DND-41 (cell line): ENCODE measurements around the gene SEC22C.

Experiments used
- ATAC-seq: fragments of 200-7000 bp; cut with Tn5 transposase; 3 replicates; pipeline ENCODE4 v1.9.1; 2021; ENCODE audit warnings: low read depth; ENCODE audit not compliant: insufficient read depth
- DNase-seq: peaks from one replicate; pipeline ENCODE4 v3.0.0-alpha.2; 2020
- H2AFZ ChIP-seq: 2 replicates; pipeline ENCODE4 v1.6.0; 2012; ENCODE audit warnings: low read depth, low read length
- H3K27ac ChIP-seq: 2 replicates; pipeline ENCODE4 v1.5.1; 2012; ENCODE audit warnings: low read length, inconsistent platforms
- H3K27me3 ChIP-seq: fragments of 200-600 bp; sonication (generic); 2 replicates; pipeline ENCODE4 v1.6.0; 2012; ENCODE audit warnings: low read length, mild to moderate bottlenecking, inconsistent platforms; ENCODE audit not compliant: insufficient read depth, poor library complexity
- H3K36me3 ChIP-seq: 2 replicates; pipeline ENCODE4 v1.5.1; 2012; ENCODE audit warnings: low read length, inconsistent platforms; ENCODE audit not compliant: insufficient read depth
- H3K4me1 ChIP-seq: 2 replicates; pipeline ENCODE4 v1.5.1; 2012; ENCODE audit warnings: mild to moderate bottlenecking, low read length; ENCODE audit not compliant: insufficient read depth
- H3K4me2 ChIP-seq: 2 replicates; pipeline ENCODE4 v1.6.0; 2012; ENCODE audit warnings: mild to moderate bottlenecking, moderate library complexity, low read length, inconsistent platforms; ENCODE audit not compliant: insufficient read depth
- H3K4me3 ChIP-seq, 2 experiments: fragments of 200-600 bp in 1 of 2; shearing (Covaris generic) in 1 of 2; 2 replicates each; pipeline ENCODE4 v1.5.1; 2012 to 2016; ENCODE audit warnings: inconsistent platforms in 2 of 2, low read length in 2 of 2, mild to moderate bottlenecking in 2 of 2, low read depth in 1 of 2, moderate library complexity in 1 of 2
- H3K79me2 ChIP-seq: 2 replicates; pipeline ENCODE4 v1.6.0; 2012; ENCODE audit warnings: low read length, inconsistent platforms; ENCODE audit not compliant: insufficient read depth
- H3K9ac ChIP-seq: 2 replicates; pipeline ENCODE4 v1.6.0; 2012; ENCODE audit warnings: low read depth, mild to moderate bottlenecking, inconsistent platforms, low read length, moderate library complexity
- H3K9me3 ChIP-seq: 2 replicates; pipeline ENCODE4 v1.5.1; 2012; ENCODE audit warnings: low read length, moderate library complexity, mild to moderate bottlenecking, inconsistent platforms; ENCODE audit not compliant: insufficient read depth, severe bottlenecking
- H4K20me1 ChIP-seq: 2 replicates; pipeline ENCODE4 v1.6.0; 2012; ENCODE audit warnings: low read length; ENCODE audit not compliant: insufficient read depth
- EZH2 ChIP-seq: IDR thresholded peaks from 3 replicates; pipeline ENCODE4 v1.6.1; 2012; ENCODE audit warnings: borderline replicate concordance, low read depth, mild to moderate bottlenecking, moderate library complexity, low read length, inconsistent platforms; ENCODE audit not compliant: severe bottlenecking
- TF ChIP-seq, protein P1 (sequence below): IDR thresholded peaks from 2 replicates; pipeline ENCODE4 v1.5.1; 2012; ENCODE audit warnings: borderline replicate concordance, low read length, moderate library complexity, mild to moderate bottlenecking; ENCODE audit not compliant: poor library complexity, severe bottlenecking; ENCODE audit errors: extremely low read depth

The SEC22C gene

DNA sequence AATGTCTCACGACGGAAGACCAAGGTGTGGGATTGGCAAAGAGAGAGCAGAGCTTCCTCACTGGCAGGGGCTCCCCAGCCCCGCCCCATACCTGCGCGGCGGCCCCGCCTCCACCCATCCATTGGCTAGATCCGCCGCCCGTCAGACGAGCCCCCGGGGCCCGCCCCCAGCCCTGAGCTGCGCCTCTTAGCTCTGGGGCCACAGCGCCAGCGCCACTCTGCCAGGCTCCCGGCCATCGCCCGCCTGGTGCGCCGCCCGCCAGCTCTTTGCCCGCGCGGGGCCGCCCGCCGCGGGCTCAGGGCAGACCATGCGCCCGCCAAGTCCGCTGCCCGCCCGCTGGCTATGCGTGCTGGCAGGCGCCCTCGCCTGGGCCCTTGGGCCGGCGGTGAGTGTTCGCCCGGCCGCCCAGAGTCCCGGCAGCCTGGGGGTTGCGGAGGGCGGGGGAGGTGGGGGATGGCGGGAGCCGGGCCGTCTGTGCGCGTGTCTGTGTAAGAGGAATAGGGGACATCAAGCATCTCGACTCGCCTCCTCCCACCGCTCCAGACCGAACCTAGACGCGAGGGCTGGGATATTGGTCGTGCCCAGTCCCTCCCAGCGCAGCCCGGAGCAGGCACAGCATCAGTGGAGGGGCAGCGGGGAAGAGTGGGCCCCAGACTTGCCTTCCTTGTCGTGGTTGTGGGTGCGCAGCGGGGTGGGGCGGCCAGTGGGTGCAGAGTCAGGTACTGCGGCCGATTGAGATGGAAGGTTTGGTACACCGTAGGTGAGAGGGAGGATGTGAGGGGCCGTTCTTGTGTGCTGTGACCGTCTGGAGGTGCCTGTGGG is 79.1 kb downstream of the SEC22C start, which contains the start of gene VIPR1:
Gene VIPR1, plus strand, starts transcription at position 215 of the 822 bp plus-strand sequence. Its CDS starts 93 bp downstream, at position 308.
- Histone ChIP-seq H3K79me2 (no peaks in the 10 kb centered on the region), H3K4me1 (no peaks in the 10 kb centered on the region), H3K4me3 (no peak within 1 kb of the TSS), H4K20me1 (no peaks in the 10 kb centered on the region), H3K4me2 (no peak within 1 kb of the TSS), H3K36me3 (no peaks in the 10 kb centered on the region), H3K9ac (no peak within 1 kb of the TSS), H3K9me3 (no peaks in the 10 kb centered on the region), H3K27me3 (no peaks in the 10 kb centered on the region), H3K27ac (no peak within 1 kb of the TSS), H2AFZ (no peak within 1 kb of the TSS)
- no peak for DNase-seq
- no peak for ATAC-seq
- TF ChIP-seq, protein P1, sequence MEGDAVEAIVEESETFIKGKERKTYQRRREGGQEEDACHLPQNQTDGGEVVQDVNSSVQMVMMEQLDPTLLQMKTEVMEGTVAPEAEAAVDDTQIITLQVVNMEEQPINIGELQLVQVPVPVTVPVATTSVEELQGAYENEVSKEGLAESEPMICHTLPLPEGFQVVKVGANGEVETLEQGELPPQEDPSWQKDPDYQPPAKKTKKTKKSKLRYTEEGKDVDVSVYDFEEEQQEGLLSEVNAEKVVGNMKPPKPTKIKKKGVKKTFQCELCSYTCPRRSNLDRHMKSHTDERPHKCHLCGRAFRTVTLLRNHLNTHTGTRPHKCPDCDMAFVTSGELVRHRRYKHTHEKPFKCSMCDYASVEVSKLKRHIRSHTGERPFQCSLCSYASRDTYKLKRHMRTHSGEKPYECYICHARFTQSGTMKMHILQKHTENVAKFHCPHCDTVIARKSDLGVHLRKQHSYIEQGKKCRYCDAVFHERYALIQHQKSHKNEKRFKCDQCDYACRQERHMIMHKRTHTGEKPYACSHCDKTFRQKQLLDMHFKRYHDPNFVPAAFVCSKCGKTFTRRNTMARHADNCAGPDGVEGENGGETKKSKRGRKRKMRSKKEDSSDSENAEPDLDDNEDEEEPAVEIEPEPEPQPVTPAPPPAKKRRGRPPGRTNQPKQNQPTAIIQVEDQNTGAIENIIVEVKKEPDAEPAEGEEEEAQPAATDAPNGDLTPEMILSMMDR = no peak
- TF ChIP-seq EZH2 = no peak

DNA sequence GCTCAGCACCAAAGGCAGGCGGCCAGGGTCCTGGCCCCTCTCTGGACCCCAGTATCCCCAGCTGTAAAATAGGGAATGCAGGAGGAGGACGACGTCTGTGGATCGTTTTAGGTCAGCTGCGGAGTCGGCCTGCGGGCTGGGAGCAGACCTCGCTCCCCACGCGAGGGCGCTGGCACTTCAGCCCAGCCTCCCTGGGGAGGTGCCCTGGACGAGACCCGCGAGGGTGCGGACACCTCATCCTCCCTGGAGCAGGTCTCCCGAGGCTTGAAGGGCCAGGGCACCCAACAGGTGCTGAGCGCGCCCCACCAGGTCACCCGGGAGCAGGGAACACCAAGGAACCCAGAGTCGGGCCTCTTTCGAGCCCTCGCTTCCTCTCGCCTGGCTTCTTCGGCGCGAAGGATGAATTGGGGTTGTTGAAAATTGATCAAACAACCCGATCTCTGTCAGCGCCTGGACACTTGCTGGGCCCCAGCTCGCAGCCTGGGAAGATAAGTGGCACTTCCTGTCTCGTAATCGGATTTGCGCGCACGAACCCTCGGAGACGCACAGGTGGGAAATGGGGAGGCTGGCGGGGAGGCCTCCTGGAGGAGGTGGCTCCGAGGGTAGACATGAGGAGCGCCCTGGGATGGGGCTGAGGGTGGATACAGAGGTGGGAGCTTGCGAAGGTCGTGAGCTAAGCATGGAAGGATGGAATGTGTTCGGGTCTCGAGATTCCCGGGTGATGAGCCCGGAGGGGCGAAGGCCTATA is 79.9 kb downstream of the SEC22C start:
- H3K4me3 ChIP-seq = no peak overlapping the region
- DNase-seq = no peak
- H3K79me2 ChIP-seq = no peaks in the 10 kb centered on the region

DNA sequence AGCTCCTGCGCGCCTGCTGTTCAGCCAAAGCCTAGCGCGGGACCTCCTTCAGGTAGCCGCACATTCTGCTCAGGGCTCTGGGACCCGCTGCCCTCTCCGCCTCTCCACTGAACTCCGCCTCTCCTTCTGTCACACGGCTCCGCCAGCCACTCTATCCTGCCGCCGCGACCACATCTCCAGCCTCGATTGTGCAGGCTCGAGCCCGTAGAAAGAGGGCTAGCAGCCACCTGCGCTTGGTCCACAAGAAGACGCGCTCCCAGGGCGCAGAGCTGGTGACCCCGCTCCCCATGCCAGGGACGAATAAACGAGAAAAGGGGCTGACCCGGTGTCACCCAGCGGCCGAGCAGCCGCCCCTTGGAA is 80.5 kb downstream of the SEC22C start:
- H3K9ac ChIP-seq = no peak overlapping the region
- no peak overlapping the region for H3K4me3 ChIP-seq

More for the DNA sequence above, 79.9 kb downstream of the SEC22C start:
- Histone ChIP-seq H3K27me3 (no peaks in the 10 kb centered on the region), H3K9ac (no peak overlapping the region), H3K9me3 (no peaks in the 10 kb centered on the region), H3K27ac (no peak overlapping the region), H3K4me2 (no peak overlapping the region), H4K20me1 (no peaks in the 10 kb centered on the region), H3K36me3 (no peaks in the 10 kb centered on the region), H2AFZ (no peak overlapping the region), H3K4me1 (no peaks in the 10 kb centered on the region)
- no peak for ATAC-seq
- TF ChIP-seq, protein P1 = no peak
- no peak for TF ChIP-seq EZH2

More for the DNA sequence above, 80.5 kb downstream of the SEC22C start:
- Histone ChIP-seq H2AFZ (no peak overlapping the region), H3K4me2 (no peak overlapping the region), H3K9me3 (no peaks in the 10 kb centered on the region), H3K27ac (no peak overlapping the region), H3K4me1 (no peaks in the 10 kb centered on the region), H3K36me3 (no peaks in the 10 kb centered on the region), H3K27me3 (no peaks in the 10 kb centered on the region), H3K79me2 (no peaks in the 10 kb centered on the region), H4K20me1 (no peaks in the 10 kb centered on the region)
- ATAC-seq (no peak), DNase-seq (no peak)
- TF ChIP-seq, protein P1 = no peak
- TF ChIP-seq EZH2 = no peak
